D721Med (cell line): ENCODE measurements around the gene CLIP1.
"Not testable (repeated sequence)": the region's sequence is repeated elsewhere in the genome, so short reads cannot be mapped to it uniquely, and the experiment has no call there.

Experiments used
- DNase-seq: peaks from one replicate; pipeline ENCODE4 v3.0.0; 2011; ENCODE audit warnings: low spot score; ENCODE audit not compliant: insufficient read length
- FAIRE-seq: peaks from 2 replicates; lab custom pipeline; 2011; peaks lifted over from hg19 to GRCh38; lab: Jason Lieb, UNC
- TF ChIP-seq, protein P1 (sequence below): IDR thresholded peaks from 2 replicates; pipeline ENCODE4 v1.5.1; 2012; ENCODE audit warnings: mild to moderate bottlenecking, control low read depth; ENCODE audit not compliant: insufficient read depth; ENCODE audit errors: missing control alignments

Gene CLIP1

DNA sequence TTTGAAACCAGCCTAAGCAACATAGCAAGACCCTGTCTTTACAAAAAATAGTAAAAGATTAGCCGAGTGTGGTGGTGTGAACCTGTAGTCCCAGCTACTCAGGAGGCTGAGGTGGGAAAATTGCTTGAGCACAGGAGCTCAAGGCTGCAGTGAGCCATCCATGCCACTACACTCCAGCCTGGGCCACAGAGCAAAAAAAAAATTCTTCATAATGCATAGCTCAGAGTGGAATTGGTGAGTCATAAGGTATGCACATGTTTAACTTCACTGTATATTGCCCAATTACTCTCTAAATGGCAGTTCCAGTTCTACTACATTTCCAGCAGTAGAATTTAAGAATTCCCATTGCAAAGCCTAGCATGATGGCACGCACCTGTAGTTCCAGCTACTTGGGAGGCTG is 26.8 kb upstream of the CLIP1 start:
- no peak for FAIRE-seq
- TF ChIP-seq, protein P1, sequence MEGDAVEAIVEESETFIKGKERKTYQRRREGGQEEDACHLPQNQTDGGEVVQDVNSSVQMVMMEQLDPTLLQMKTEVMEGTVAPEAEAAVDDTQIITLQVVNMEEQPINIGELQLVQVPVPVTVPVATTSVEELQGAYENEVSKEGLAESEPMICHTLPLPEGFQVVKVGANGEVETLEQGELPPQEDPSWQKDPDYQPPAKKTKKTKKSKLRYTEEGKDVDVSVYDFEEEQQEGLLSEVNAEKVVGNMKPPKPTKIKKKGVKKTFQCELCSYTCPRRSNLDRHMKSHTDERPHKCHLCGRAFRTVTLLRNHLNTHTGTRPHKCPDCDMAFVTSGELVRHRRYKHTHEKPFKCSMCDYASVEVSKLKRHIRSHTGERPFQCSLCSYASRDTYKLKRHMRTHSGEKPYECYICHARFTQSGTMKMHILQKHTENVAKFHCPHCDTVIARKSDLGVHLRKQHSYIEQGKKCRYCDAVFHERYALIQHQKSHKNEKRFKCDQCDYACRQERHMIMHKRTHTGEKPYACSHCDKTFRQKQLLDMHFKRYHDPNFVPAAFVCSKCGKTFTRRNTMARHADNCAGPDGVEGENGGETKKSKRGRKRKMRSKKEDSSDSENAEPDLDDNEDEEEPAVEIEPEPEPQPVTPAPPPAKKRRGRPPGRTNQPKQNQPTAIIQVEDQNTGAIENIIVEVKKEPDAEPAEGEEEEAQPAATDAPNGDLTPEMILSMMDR: no peak
- DNase-seq: no peak

DNA sequence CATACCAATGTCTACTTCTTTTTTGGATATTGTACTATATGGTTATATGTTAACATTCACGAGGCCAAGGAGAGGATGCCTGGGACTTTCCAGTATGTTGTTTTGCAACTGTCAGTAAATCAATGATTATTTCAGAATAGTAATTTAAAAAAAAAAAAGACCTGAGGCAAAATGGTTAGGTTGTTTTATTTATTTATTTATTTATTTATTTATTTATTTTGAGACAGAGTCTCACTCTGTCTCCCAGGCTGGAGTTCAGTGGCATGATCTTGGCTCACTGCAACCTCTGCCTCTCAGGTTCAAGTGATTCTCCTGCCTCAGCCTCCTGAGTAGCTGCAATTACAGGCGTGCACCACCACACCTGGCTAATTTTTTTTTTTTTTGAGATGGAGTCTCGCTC is 25.4 kb upstream of the CLIP1 start:
- FAIRE-seq: not testable (repeated sequence)

DNA sequence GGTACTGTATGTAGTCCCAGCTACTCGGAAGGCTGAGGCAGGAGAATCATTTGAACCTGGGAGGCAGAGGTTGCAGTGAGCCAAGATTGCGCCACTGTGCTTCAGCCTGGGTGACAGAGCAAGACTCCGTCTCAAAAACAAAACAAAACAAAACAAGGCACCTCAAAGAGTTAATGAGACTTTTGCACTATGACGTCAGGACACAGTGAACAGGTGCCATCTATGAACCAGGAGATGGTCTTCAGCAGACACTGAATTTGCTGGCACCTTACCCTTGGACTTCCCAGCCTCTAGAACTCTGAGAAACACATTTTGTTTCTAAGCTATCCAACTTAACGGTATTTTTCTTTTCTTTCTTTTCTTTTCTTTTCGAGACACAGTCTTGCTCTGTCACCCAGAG is 23.9 kb upstream of the CLIP1 start:
- not testable (repeated sequence) for FAIRE-seq, DNase-seq

More for the DNA sequence above, 25.4 kb upstream of the CLIP1 start:
- DNase-seq: not testable (repeated sequence)

DNA sequence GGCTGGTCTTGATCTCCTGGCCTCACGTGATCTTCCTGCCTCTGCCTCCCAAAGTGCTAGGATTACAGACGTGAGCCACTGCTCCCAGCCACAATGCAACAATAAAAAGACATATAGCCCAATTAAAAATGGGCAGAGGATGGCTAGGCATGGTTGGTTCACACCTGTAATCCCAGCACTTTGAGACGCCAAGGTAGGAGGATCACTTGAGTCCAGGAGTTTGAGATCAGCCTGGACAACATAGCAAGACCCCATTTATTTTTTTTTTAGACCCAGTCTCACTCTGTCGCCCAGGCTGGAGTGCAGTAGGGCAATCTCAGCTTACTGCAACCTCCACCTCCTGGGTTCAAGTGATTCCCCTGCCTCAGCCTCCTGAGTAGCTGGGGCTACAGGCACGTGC is 21.6 kb upstream of the CLIP1 start:
- FAIRE-seq, DNase-seq: not testable (repeated sequence)

DNA sequence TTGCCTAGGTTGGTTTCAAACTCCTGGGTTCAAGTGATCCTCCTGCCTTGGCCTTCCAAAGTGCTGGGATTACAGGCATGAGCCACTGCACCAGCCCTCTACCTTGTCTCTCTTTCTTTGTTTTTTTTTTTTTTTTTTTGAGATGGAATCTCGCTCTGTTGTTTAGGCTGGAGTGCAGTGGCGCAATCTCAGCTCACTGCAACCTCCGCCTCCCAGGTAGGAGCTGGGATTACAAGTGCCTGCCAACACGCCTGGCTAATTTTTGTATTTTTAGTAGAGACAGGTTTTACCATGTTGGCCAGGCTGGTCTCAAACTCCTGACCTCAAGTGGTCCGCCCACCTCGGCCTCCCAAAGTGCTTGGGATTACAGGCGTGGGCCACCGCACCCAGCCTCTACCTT is 16.4 kb upstream of the CLIP1 start:
- not testable (repeated sequence) for DNase-seq, FAIRE-seq

DNA sequence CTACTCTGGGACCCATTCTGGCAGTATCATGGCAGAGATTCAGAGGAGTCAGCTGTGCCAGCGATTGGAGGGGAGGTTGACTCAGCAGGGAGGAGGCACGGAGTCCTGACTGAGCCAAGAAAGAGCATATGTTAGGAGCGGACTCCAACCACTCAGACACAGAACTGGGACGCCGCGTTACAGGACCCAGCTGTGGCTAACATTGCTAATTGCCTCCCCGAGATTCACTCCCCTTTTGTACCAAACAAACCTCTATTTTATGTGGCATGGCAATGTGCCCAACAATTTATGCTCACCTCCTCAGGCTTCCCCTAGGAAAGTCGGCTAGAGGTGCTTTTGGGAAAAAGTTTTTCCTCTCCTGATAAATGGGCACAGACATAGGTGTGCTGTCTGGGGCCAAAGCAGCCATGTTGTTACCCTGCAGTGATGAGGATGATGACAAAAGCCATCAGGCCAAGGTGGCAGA is 15.2 kb upstream of the CLIP1 start:
- DNase-seq (no peak), FAIRE-seq (no peak)
- TF ChIP-seq, protein P1: no peak

DNA sequence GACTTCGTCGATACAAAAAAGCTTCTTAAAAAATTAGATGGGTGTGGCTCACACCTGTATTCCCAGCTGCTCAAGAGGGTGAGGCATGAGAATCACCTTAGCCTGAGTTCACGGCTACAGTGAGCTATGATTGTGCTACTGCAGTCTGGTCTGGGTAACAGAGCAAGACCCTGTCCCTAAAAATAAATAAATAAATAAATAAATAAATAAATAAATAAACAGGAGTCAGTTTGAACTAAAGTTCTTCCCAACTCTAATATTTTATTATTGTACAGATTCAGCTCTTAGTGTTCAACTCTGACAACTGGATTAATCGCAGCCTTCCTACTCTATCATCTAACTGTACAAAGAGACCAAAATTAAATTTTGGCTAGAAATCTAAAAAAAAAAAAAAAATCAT is 12.7 kb upstream of the CLIP1 start:
- TF ChIP-seq, protein P1: no peak
- FAIRE-seq: no peak
- no peak for DNase-seq

DNA sequence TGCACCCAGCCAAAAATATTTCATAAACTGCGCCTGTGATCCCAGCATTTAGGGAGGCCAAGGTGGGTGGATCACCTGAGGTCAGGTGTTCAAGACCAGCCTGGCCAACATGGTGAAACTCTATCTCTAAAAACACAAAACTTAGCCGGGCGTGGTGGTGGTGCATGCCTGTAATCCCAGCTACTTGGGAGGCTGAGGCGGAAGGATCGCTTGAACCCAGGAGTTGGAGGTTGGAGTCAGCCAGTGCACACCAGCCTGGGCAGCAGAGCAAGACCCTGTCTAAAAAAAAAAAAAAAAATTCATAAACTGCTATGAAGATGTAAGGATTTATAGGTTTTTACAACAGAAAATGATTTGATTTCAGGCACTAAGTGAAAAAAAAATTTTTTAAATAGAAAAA is 6.6 kb upstream of the CLIP1 start:
- DNase-seq, FAIRE-seq: not testable (repeated sequence)

DNA sequence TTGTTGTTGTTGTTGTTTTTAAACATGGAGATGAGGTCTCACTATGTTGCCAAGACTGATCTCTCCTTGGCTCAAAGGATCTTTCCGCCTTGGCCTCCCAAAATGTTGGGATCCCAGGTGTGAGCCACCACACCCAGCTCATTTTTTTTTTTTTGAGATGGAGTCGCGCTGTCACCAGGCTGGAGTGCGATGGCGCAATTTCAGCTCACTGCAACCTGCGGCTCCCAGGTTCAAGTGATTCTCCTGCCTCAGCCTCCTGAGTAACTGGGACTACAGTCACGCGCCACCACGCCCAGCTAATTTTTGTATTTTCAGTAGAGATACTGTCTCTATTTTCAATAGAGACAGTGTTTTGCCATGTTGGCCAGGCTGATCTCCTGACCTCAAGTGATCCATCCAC is 4.9 kb upstream of the CLIP1 start:
- DNase-seq (no peak), FAIRE-seq (no peak)
- TF ChIP-seq, protein P1: no peak

DNA sequence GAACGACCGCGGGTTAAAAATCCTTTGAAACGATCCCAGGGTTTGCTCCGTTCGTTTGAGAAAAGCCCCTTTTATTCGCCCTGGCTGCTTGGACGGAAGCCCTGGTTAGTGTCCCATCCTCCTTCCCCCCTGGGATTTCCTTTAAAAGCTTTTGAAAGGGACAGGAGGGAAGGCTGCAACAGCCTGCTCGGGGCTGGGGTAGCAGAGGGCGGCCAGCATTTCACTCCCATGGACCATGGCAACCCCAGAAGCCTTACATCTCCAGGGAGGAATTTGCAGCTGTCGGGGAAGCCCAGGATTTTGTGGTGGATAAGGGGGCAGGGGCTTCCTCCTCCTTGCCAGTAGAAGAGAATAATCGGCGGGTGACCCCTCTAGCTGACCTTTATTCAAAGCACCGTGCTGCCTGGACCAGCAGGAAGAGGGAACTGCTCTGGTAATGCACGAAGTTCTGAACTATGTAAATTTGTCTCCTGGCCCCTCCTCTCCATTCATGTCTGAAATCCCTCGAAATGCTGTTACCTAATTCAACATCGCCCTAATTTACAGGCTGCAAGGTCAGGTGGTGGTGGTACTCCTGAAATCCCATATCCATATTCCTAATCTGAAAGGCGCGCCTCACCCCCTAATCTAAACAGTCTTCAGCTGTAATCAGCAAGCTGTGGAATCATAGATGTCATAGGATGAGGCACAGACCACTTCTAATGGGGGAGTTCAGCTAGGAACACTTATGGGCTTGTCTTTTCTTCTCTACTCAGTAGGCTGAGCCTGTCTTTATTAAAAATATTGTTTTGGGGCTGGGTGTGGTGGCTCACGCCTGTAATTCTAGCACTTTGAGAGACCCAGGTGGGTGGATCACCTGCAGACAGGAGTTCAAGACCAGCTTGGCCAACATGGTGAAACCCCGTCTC is 1.0 kb upstream of the CLIP1 start:
- TF ChIP-seq, protein P1: no peak
- no peak for FAIRE-seq
- no peak for DNase-seq
